Left colon (tissue), 2 donors: ENCODE data around the gene YPEL2. TPM values are rescaled to one million over a fixed set of nuclear protein-coding genes. Genes with fewer than 3 reads are reported as not detected.

Source experiments
- ATAC-seq: fragments of 200-7000 bp; cut with Tn5 transposase; one replicate; pipeline ENCODE4 v1.9.1; 2020; ENCODE audit warnings: mild to moderate bottlenecking, moderate library complexity
- DNase-seq, 2 donors: peaks; one replicate each; pipeline ENCODE4 v3.0.0-alpha.2; 2020
- intact Hi-C, 2 donors: fragments of 100-400 bp; cut with DNase I in 1 of 2; cut with micrococcal nuclease in 1 of 2; formaldehyde crosslinking; loops; one replicate each; pipeline versions ENCODE4 v1.11.2 to v1.14.0; 2022; cut with DNase I, micrococcal nuclease
- total RNA-seq, 2 donors: library from RNA; stranded (reverse); fragmentation: NEBNext Ultra II Directional; extraction: Animal tissue kit (Norgen Biotek cat#: 25700); gene quantifications; one replicate each; pipeline ENCODE4 v1.2.1, GENCODE V29; 2021
- donor health status: DM: no; HTN: no; CAD: no.
- donor health status: DM: yes; HTN: yes; CAD: no.

The YPEL2 gene
- total RNA-seq, 2 donors from 2014 or later: 25.8 to 27.2 TPM

- DNase-seq: no peak
- intact Hi-C loops: no loop called here
- no peak for ATAC-seq
Observed at GRCh38 chr17:59416184-59416583, 84.7 kb downstream of the YPEL2 start.

GRCh38 chr17:59417452-59417851 lies 86.0 kb downstream of the YPEL2 start:
- DNase-seq (no peak), ATAC-seq (no peak)
- intact Hi-C loops: no loop called here

- intact Hi-C loops: no loop called here
- ATAC-seq (no peak), DNase-seq (no peak)
Observed at GRCh38 chr17:59418732-59419166, 87.3 kb downstream of the YPEL2 start.

- intact Hi-C loops: no loop called here
- peak; percentile 65 for ATAC-seq
- no peak for DNase-seq
Observed at GRCh38 chr17:59420901-59421300, 89.4 kb downstream of the YPEL2 start.

- no peak for ATAC-seq
- intact Hi-C loops: no loop called here
Observed at GRCh38 chr17:59421722-59422121, 90.3 kb downstream of the YPEL2 start.

GRCh38 chr17:59423137-59423724 lies 91.8 kb downstream of the YPEL2 start:
- peak in 1 of 2 donors; percentile 36 for DNase-seq
- intact Hi-C loops: no loop called here
- peak; percentile 19 for ATAC-seq

More at GRCh38 chr17:59421722-59422121, 90.3 kb downstream of the YPEL2 start:
- no peak for DNase-seq

- no peak for DNase-seq
- no peak for ATAC-seq
- intact Hi-C loops: no loop called here
Observed at GRCh38 chr17:59423903-59424302, 92.4 kb downstream of the YPEL2 start.

GRCh38 chr17:59424331-59424730 lies 92.9 kb downstream of the YPEL2 start:
- intact Hi-C loops: no loop called here
- ATAC-seq: no peak
- no peak for DNase-seq

- no peak for ATAC-seq
- peak; percentile 31 to 33 for DNase-seq
- intact Hi-C loops: loop anchor here in 1 of 2 donors (5.0 kb wide), 1 partner anchor 98 kb away; no protein-coding TSS in a partner anchor
Observed at GRCh38 chr17:59425085-59425931, 93.9 kb downstream of the YPEL2 start.

GRCh38 chr17:59426031-59426430 lies 94.6 kb downstream of the YPEL2 start:
- ATAC-seq (no peak), DNase-seq (no peak)
- intact Hi-C loops: loop anchor here in 1 of 2 donors (5.0 kb wide), 1 partner anchor 99 kb away; no protein-coding TSS in a partner anchor

- no peak for ATAC-seq
- no peak for DNase-seq
- intact Hi-C loops: loop anchor here in 1 of 2 donors (5.0 kb wide), 1 partner anchor 100 kb away; no protein-coding TSS in a partner anchor
Observed at GRCh38 chr17:59427425-59427921, 96.0 kb downstream of the YPEL2 start.

GRCh38 chr17:59427996-59428395 lies 96.5 kb downstream of the YPEL2 start:
- no peak for DNase-seq
- ATAC-seq: no peak
- intact Hi-C loops: loop anchor here in 1 of 2 donors (5.0 kb wide), 1 partner anchor 101 kb away; no protein-coding TSS in a partner anchor

- no peak for DNase-seq
Observed at GRCh38 chr17:59428916-59429485, 97.5 kb downstream of the YPEL2 start.

GRCh38 chr17:59431601-59432000 lies 100.1 kb downstream of the YPEL2 start:
- intact Hi-C loops: no loop called here
- no peak for ATAC-seq

More at GRCh38 chr17:59428916-59429485, 97.5 kb downstream of the YPEL2 start:
- intact Hi-C loops: loop anchor here in 1 of 2 donors (5.0 kb wide), 1 partner anchor 102 kb away; no protein-coding TSS in a partner anchor
- ATAC-seq: peak; percentile 41

GRCh38 chr17:59432657-59433056 lies 101.2 kb downstream of the YPEL2 start:
- ATAC-seq (no peak), DNase-seq (no peak)
- intact Hi-C loops: no loop called here

More at GRCh38 chr17:59431601-59432000, 100.1 kb downstream of the YPEL2 start:
- DNase-seq: no peak

- ATAC-seq: no peak
- no peak for DNase-seq
- intact Hi-C loops: no loop called here
Observed at GRCh38 chr17:59433586-59433985, 102.1 kb downstream of the YPEL2 start.

GRCh38 chr17:59434429-59434828 lies 103.0 kb downstream of the YPEL2 start:
- intact Hi-C loops: no loop called here
- DNase-seq (no peak), ATAC-seq (no peak)

GRCh38 chr17:59435238-59435637 lies 103.8 kb downstream of the YPEL2 start:
- DNase-seq (no peak), ATAC-seq (no peak)
- intact Hi-C loops: loop anchor here in 1 of 2 donors (5.0 kb wide), 1 partner anchor 108 kb away; no protein-coding TSS in a partner anchor

- no peak for DNase-seq
- ATAC-seq: no peak
- intact Hi-C loops: loop anchor here in 1 of 2 donors (5.0 kb wide), 1 partner anchor 110 kb away; no protein-coding TSS in a partner anchor
Observed at GRCh38 chr17:59436900-59437299, 105.4 kb downstream of the YPEL2 start.
